HG03520 (cell line): Measurements from ENCODE around the gene PAPOLG.

Experiments
- ATAC-seq: cut with Tn5 transposase; IDR thresholded peaks from one replicate; pipeline ENCODE4 v1.9.1; 2021; ENCODE audit warnings: mild to moderate bottlenecking, moderate library complexity; ENCODE audit not compliant: unreplicated experiment

Gene PAPOLG

DNA sequence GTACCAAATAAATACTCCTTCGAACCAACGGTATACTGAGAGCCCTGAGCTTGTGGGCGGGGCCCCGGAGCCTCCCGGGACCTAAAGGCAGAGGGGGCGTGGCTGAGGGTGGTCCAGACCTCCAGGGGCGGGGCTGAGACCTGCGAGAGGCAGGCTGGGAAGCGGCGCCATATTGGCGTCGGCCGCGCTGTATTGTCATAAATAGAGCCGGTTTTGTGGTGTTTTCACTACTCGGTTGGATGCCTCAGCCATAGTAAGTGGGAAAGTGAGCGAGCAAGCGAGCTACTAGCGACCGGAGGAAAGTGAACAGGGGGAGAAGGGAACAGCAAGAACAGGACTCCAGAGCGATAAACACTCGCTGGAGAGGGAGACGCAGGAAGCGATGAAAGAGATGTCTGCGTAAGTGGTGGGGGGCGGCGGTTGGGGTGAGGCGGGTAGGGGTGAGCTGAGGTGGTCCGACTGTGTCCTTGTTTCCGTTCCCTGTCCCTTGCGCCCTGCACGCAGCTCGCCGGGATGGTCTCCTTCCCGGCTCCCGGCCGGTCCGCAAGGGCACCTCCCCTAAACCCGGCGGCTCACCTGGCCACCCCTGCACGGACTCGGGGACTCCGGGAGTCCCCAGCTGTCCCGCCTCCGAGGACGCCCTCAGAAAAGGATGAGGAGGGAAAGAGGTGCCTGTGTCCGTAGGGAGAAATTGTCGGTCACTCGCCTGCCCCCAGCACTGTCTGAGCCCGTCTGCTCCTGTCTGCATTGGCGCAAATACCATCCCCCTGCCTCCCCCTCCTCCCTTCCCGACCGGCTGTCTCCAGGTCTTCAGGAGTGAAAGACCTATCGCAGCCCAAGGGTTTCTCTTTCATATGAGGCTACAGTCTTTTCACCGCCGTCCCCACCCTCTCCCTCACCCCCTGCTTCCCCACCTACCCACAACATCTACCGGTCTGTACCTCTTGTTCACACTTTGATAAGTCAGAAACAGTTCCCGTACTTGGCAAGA is at the start of gene PAPOLG:
PAPOLG (plus strand) TSS at position 172 of the 991 bp plus-strand sequence; CDS start at position 383, 211 bp downstream.
- ATAC-seq, result peak; percentile 97

DNA sequence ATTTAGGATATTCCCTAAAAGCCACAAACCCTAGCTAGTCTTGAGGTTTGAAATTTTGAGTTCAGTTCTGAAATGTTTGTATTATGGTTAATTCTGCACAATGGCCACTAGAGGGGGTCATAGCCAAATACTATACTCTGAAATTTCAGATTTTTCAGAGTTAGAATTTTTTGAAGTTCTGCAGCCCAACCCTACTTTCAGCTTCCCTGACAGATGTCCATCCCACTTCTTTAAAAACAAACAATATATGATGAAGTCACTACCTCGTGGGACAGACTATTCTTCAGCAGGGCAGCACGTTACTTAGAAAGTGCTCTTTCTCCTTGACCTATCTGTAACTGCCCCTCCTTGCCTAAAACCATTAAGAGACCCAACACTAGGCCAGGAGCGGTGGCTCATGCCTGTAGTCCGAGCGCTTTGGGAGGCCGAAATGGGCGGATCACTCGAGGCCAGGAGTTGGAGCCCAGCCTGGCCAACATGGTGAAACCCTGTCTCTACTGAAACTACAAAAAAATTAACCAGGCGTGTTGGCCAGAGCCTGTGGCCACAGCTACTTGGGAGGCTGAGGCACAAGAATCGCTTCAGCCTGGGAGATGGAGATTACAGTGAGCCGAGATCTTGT is 48.2 kb upstream of the PAPOLG start:
- no peak for ATAC-seq

- no peak for ATAC-seq
Observed at GRCh38 chr2:60708630-60709320, 47.3 kb upstream of the PAPOLG start.

GRCh38 chr2:60710707-60711106 is 45.4 kb upstream of the PAPOLG start:
- no peak for ATAC-seq

GRCh38 chr2:60715561-60715960 is 40.5 kb upstream of the PAPOLG start:
- ATAC-seq, result no peak

DNA sequence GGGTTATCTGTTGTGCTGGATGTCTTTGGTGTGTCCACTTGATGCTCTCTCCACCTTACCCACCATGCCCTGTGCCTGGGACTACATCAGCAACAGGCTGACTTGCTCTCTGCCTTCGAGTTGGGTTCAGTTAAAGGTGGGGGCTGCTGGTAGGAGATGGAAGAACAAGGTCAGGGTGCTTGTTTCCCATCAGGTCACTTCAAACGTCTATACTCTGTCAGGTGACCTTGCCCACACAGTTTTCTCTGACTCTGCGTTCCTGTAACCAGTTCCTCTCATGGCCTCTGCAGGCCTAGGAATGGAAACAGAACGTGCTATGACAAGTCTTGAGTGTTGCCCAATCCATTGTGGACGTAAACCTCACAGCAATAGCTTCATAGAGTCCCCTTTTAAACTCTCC is 38.4 kb upstream of the PAPOLG start:
- ATAC-seq, result no peak

- ATAC-seq, result no peak
Observed at GRCh38 chr2:60719331-60719730, 36.7 kb upstream of the PAPOLG start.

DNA sequence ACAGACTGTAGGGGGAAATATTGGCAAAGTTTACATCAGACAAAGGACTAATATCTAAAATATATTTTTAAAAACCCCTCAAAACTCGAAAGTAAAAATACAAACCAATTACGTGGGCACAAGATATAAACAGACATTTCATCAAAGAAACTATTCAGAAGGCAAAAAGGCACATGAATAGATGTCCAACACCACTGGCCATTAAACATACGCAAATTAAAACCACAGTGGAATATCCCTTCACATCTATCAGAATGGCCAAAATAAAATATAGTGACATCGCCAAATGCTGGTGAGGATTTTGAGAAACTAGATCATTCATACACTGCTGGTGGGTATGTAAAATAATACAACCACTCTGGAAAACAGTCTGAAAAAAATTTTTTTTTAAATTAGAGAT is 30.6 kb upstream of the PAPOLG start:
- no peak for ATAC-seq

DNA sequence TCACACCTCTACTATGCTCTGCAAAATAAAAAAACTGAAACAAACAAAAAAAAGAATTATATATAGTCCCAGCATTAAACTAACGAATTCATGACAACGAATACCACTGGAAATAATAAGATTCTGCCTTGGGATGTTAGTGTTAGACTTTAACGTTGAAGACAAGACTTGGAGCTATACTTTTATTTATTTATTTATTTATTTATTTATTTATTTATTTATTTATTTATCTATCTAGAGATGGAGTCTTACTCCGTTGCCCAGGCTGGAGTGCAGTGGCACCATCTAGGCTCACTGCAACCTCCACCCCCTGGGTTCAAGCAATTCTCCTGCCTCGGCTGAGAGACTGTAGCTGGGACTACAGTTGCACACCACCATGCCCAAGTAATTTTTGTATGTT is 27.2 kb upstream of the PAPOLG start:
- no peak for ATAC-seq

DNA sequence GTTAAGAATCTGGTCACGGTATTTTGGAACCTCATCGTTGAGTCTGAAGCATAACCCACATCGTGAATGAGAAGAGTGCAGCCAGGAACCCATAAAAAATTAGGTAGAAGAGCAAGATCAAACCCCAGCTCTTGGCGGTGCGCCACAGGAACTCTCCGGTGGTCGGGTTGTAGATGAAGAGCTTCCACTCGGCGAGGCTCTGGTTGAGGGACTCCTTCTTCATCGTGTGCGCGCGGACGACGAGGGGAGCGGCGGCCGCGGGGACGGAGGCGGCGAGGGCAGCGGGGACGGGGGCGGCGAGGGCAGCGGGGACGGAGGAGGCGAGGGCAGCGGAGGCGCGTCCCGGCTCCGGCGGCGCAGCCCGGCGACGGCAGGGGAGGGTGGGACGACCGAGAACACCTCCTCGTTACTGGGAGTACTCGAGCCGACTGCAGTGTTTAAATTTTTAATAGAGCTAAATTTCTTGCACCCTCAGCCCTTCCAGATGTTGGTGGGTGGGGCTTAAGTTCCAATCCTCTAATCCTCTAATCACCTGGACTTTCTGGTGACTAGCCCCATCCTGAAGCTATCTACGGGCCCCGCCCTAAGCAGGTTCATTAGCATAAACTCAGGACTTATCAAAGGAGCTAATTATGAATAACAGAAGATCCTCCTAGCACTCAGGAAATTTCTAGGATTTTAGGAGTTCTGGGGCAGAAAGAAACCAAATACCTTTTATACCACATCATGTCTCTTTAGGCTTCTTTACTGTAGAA is 20.4 kb upstream of the PAPOLG start:
- no peak for ATAC-seq

DNA sequence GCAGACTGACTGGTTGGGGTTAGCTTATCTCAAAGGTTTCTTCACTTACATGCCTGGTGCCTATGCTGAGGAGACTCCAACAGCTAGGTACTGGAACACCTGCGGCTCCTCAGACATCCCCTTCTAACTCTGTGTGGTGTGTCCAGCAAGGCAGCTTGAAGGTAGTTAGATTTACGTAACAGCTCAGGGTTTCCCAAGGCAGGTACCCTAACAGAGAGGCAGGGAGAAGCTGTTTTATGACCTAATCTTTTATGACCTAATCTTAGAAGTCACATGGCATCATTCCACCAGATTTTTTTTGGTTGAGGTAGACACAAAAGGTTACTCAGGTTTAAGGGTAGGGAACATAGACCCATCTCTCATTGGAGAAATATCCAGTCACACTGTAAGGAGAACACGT is 17.4 kb upstream of the PAPOLG start:
- ATAC-seq, result no peak

- ATAC-seq, result no peak
Observed at GRCh38 chr2:60739156-60739555, 16.9 kb upstream of the PAPOLG start.

DNA sequence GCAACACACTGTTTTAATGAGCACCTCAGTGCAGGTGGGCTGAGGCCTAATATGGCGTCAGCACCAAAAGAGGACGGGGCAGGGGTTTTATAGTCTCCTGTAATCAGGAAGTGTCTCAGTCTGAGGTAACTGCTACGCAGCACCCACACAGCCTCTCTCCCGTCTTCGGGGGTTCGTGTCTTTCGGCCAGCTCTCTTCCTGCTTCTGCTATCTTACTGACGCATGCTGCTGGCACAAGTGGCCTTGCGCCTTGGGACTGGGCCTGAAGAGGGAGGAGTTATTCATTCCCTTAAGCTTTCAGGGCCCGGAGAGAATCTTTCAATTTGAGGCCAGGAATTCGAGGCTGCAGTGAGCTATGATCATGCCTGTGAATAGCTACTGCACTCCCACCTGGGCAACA is 14.5 kb upstream of the PAPOLG start:
- no peak for ATAC-seq

GRCh38 chr2:60742419-60742818 is 13.6 kb upstream of the PAPOLG start:
- ATAC-seq, result no peak

- ATAC-seq, result no peak
Observed at GRCh38 chr2:60745330-60745729, 10.7 kb upstream of the PAPOLG start.

DNA sequence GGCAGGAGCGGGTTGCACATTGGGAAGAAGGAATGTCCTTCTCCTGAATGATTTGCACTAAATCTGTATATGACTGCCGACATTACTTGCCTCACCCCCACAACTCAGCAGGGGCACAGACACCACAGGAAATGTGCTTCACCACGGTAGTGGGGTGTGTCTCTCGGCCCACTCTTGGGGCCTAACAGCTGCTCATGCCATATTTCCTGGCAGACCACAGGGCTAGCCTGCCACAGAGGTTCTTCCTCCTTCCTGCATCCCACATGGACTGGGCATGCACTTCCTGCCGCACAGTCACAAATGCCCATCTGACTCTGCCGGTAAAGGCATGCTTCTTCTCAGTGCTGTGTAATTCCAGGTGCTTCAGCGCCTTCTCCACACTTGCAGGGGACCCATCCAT is 10.3 kb upstream of the PAPOLG start:
- no peak for ATAC-seq

- ATAC-seq, result no peak
Observed at GRCh38 chr2:60746318-60746717, 9.8 kb upstream of the PAPOLG start.

GRCh38 chr2:60759654-60760053 is 3.6 kb downstream of the PAPOLG start:
- no peak for ATAC-seq

DNA sequence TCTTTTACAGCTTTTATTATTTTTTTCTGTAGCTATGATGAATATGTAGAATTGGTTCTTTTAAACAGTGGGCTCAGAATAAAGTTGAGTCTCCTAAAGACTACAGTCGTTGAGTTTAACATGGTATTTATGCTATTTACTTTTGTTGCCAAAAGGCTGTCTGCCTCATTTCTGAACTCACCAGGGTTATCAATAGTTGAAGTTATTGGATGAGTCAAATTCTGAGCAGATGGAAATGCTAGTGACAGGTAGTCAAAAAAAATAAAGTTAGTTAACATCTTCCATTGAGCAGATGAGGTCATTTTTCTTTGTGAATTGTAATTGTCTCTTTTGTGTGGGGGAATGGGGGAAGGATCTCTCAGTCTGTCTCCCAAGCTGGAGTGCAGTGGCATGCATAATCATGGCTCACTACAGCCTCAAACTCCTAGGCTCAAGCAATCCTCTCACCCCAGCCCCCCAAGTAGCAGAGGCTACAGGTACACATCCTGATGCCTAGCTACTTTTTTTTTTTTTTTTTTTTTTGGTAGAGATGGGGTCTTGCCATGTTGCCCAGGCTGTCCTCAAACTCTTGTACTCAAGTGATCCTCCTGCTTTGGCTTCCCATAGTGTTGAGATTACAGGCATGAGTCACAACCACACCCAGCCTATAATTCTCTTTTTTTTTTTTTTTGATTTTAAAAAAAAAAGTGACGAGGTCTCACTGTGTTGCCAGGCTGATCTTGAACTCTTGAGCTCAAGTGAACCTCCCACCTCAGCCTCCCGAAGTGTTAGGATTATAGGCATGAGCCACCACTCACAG is 8.9 kb downstream of the PAPOLG start:
- ATAC-seq, result no peak

DNA sequence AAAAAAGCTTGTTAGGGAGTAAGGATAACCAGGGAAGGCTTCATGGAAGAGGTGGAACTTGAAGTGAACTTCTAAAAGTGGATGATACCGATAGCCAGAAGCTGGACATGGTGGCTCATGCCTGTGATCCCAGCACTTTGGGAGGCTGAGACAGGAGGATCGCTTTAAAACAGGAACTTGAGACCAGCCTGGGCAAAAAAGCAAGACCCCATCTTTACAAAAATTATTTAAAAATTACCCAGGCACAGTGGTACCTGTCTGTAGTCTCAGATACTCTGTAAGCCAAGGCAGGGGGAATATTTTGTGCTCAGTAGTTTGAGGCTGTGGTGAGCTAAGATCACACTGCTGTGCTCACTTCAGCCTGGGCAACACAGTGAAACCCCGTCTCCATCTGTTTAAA is 10.2 kb downstream of the PAPOLG start:
- ATAC-seq, result no peak
